Measurements from ENCODE around the gene KCNMA1. TPM values are rescaled to one million over a fixed set of nuclear protein-coding genes. Genes with fewer than 3 reads are reported as not detected.

Gene KCNMA1
- total RNA-seq, 1 experiment from 2014 or later: 0.49 TPM

GRCh38 chr10:77127243-77127642, 510.4 kb downstream of the KCNMA1 start:
- no peak for TF ChIP-seq SRF (IDR thresholded peaks at IDR 0.05; ENCODE audit: low read depth)
- TF ChIP-seq REST (IDR thresholded peaks at IDR 0.05; ENCODE audit: low read depth): no peak
- TF ChIP-seq ZFX (IDR thresholded peaks at IDR 0.05): no peak
- no peak for TF ChIP-seq CBX3 (IDR thresholded peaks at IDR 0.05; ENCODE audit: low read depth)
- TF ChIP-seq SP1 (IDR thresholded peaks at IDR 0.05; ENCODE audit: low read depth): no peak
- TF ChIP-seq ATF3 (IDR thresholded peaks at IDR 0.05): no peak
- no peak for TF ChIP-seq CTCF (IDR thresholded peaks at IDR 0.05 in 2 of 3, conservative IDR thresholded peaks at IDR 0.05 in 1 of 3; ENCODE audit: borderline replicate concordance in 1 of 3, insufficient read depth in 1 of 3, low read depth in 2 of 3, low read length in 2 of 3)
- no peak for TF ChIP-seq FOSL1 (IDR thresholded peaks at IDR 0.05; ENCODE audit: low read depth)
- no peak for TF ChIP-seq POLR2A (IDR thresholded peaks at IDR 0.05; ENCODE audit: borderline replicate concordance, extremely low read depth, insufficient read depth, insufficient read length)
- no peak for TF ChIP-seq MAX (IDR thresholded peaks at IDR 0.05)
- TF ChIP-seq TCF7L2 (IDR thresholded peaks at IDR 0.05; ENCODE audit: borderline replicate concordance, extremely low read depth, insufficient read depth, insufficient read length): no peak
- TF ChIP-seq POLR2AphosphoS5 (IDR thresholded peaks at IDR 0.05; ENCODE audit: low read depth, low read length): no peak
- TF ChIP-seq ZNF274 (IDR thresholded peaks at IDR 0.05; ENCODE audit: low read depth, low read length): no peak
- Histone ChIP-seq H3K4me2 (ENCODE audit: low read length) (no peak overlapping the region), H3K27me3 (ENCODE audit: insufficient read depth, low read length) (peaks cover 43% of the 10 kb centered on the region), H3K4me3 (replicated peaks in 1 of 2; ENCODE audit: low read depth in 1 of 2, low read length in 2 of 2) (no peak overlapping the region), H3K27ac (ENCODE audit: low read depth, low read length) (no peak overlapping the region), H3K9ac (ENCODE audit: low read length) (no peak overlapping the region), H3K4me1 (ENCODE audit: control insufficient read depth in 1 of 2, insufficient read depth in 2 of 2, low read length in 2 of 2) (no peaks in the 10 kb centered on the region), H2AFZ (ENCODE audit: low read depth, low read length, poor library complexity, severe bottlenecking) (no peak overlapping the region), H3K36me3 (ENCODE audit: control insufficient read depth in 1 of 2, insufficient read depth in 2 of 2, low read length in 2 of 2) (no peaks in the 10 kb centered on the region), H3K79me2 (ENCODE audit: insufficient read depth, low read length) (no peaks in the 10 kb centered on the region), H4K20me1 (ENCODE audit: insufficient read depth) (no peaks in the 10 kb centered on the region), H3K9me2 (ENCODE audit: insufficient read depth) (no peaks in the 10 kb centered on the region), H3K9me3 (ENCODE audit: control insufficient read depth in 1 of 2, insufficient read depth in 1 of 2, low read depth in 1 of 2, low read length in 2 of 2) (no peaks in the 10 kb centered on the region)
- ATAC-seq (no peak), DNase-seq (ENCODE audit: low read depth, low spot score) (no peak)
- intact Hi-C loops (cut with micrococcal nuclease): no loop called here
- ChIA-PET CTCF (no interaction called here), RAD21 (ENCODE audit: low non-redundant PET in 1 of 2, low total read pairs in 2 of 2, uncharacterized antibody in 2 of 2, unreplicated experiment in 2 of 2) (no interaction called here), POLR2A (no interaction called here)
- BruUV-seq (replicated peaks): no TSS peak

Measured in HCT116 (cell line).